ENCODE data around the gene KRTAP10-1. TPM values are rescaled to one million over a fixed set of nuclear protein-coding genes. Genes with fewer than 3 reads are reported as not detected.

KRTAP10-1 gene
- total RNA-seq, 2 experiments from 2014 or later = not detected

DNA sequence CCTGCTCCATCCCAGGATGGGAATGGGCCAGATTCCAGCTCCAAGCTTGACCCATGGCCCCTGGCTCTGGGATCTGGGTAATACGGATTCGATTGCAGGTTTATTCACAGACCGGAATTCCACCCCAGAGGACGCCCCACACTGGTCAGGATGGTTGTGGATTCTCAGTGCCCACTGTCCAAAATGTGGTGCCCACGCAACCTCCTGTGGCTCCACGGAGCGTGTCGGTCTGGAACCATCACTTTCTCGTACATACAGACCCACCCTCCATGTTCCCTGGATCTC is 31.6 kb downstream of the KRTAP10-1 start:
- Mint-ChIP-seq H3K36me3 (ENCODE audit: low read depth) (no peaks in the 10 kb centered on the region), H3K4me1 (ENCODE audit: low read depth) (peaks cover 7% of the 10 kb centered on the region), H3K4me3 (no peak overlapping the region), H3K27ac (no peak overlapping the region), H3K27me3 (no peaks in the 10 kb centered on the region), H3K9me3 (no peaks in the 10 kb centered on the region)
- no peak for DNase-seq
- intact Hi-C loops (cut with micrococcal nuclease) = no loop called here
- TF ChIP-seq, protein P1, sequence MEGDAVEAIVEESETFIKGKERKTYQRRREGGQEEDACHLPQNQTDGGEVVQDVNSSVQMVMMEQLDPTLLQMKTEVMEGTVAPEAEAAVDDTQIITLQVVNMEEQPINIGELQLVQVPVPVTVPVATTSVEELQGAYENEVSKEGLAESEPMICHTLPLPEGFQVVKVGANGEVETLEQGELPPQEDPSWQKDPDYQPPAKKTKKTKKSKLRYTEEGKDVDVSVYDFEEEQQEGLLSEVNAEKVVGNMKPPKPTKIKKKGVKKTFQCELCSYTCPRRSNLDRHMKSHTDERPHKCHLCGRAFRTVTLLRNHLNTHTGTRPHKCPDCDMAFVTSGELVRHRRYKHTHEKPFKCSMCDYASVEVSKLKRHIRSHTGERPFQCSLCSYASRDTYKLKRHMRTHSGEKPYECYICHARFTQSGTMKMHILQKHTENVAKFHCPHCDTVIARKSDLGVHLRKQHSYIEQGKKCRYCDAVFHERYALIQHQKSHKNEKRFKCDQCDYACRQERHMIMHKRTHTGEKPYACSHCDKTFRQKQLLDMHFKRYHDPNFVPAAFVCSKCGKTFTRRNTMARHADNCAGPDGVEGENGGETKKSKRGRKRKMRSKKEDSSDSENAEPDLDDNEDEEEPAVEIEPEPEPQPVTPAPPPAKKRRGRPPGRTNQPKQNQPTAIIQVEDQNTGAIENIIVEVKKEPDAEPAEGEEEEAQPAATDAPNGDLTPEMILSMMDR (IDR thresholded peaks at IDR 0.05) = no peak
- POLR2A ChIA-PET = no interaction called here
- no peak for ATAC-seq
- CTCF ChIA-PET = no interaction called here

DNA sequence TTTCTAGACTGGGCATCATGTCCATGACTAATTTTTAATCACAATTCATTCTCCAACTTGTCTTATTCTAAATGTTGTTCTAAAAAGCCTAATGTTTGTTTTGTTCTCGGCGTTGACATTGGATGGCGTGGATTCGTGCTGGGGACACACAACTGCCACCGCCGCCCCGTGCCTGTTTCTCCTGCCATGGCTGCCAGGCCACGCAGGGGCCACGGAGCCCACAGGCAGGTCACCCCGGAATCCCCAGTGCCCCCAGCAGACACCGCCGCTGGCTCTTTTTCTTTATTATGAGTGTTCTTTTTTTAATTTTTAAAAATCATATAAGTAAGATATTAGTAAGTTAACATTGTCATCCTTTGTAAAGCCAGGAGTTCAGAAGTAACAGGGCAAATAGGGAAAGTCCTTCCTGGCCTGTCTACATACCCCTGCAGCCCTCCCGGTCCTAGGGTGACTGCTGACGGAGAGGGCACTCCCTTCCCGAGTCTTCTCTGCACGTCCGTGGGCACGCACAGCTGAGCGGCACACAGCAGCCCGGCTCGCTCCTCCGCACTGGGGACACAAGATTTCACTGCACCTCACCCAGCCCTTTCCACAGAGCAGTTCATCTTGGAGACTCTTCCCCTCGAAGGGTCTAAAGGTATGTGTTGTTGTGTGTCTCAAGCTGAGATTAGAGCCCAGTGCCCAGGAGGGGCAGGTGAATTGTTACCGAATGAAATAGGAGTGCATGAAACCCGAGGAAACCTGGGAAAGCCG is 32.1 kb downstream of the KRTAP10-1 start:
- Mint-ChIP-seq H3K27ac (no peak overlapping the region), H3K9me3 (no peaks in the 10 kb centered on the region), H3K4me3 (no peak overlapping the region), H3K36me3 (ENCODE audit: low read depth) (no peaks in the 10 kb centered on the region), H3K27me3 (no peaks in the 10 kb centered on the region), H3K4me1 (ENCODE audit: low read depth) (peaks cover 7% of the 10 kb centered on the region)
- TF ChIP-seq, protein P1 (IDR thresholded peaks at IDR 0.05) = no peak
- intact Hi-C loops (cut with micrococcal nuclease) = no loop called here
- ChIA-PET CTCF (interaction anchor here (1.7 kb wide), 1 partner anchor 285 kb away, joined by 4 read pairs; no protein-coding TSS in a partner anchor), POLR2A (no interaction called here)
- ATAC-seq = no peak
- no peak for DNase-seq

DNA sequence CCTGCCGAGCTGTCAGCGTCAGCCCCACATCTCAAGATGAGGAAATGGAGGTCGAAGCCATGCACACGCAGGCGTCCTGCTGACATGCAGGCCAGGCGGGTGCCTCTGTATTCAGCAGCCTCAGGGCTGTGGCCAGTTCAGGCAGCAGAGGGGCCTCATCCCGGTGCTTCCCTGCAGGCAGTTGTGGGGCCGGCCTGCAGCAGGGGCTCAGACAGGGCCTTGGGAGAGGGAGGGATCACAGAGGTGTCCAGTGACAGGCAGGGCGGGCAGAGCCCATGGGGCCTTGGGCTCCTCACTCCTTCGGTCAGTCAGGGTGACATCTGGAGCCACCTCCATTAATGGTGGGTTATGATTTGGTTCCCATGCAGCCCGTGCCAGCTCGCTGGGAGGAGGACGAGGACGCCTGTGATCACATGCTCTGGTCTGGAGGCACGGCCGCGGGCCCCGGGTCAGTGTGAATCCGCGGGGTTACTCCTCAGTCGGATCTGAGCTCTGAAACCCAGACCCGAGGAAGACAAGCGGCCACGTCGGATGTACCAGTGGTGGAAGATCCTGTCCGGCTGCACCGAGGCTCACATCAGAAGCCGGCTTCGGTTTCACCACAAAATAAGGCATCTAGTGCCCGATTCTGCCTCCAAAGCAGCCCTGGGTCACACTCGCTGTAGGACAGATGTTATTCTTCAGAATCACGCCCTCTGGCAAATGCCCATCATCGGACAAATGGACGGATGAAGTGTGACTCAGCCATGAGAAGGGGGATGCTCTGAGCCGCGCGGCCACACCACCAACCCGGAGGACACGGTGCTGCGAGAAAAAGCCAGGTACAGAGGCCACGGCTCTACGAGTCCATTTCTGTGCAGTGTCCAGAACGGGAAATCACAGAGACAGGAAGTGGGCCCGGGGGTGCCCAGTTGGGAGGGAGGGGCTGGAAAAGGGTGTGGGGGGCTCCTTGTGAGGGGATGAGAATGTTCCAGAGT is 33.4 kb downstream of the KRTAP10-1 start:
- H3K4me1 Mint-ChIP-seq (ENCODE audit: low read depth) = peaks cover 7% of the 10 kb centered on the region
- no peak for ATAC-seq
- H3K36me3 Mint-ChIP-seq (ENCODE audit: low read depth) = no peaks in the 10 kb centered on the region
- H3K9me3 Mint-ChIP-seq = no peaks in the 10 kb centered on the region
- TF ChIP-seq, protein P1 (IDR thresholded peaks at IDR 0.05) = no peak
- CTCF ChIA-PET = interaction anchor here (1.7 to 1.8 kb wide), 2 partner anchors 236 to 287 kb away, joined by 4 read pairs; no protein-coding TSS in a partner anchor
- H3K27ac Mint-ChIP-seq = no peak overlapping the region
- POLR2A ChIA-PET = no interaction called here
- DNase-seq = no peak
- H3K27me3 Mint-ChIP-seq = no peaks in the 10 kb centered on the region
- intact Hi-C loops (cut with micrococcal nuclease) = no loop called here
- no peak overlapping the region for H3K4me3 Mint-ChIP-seq

DNA sequence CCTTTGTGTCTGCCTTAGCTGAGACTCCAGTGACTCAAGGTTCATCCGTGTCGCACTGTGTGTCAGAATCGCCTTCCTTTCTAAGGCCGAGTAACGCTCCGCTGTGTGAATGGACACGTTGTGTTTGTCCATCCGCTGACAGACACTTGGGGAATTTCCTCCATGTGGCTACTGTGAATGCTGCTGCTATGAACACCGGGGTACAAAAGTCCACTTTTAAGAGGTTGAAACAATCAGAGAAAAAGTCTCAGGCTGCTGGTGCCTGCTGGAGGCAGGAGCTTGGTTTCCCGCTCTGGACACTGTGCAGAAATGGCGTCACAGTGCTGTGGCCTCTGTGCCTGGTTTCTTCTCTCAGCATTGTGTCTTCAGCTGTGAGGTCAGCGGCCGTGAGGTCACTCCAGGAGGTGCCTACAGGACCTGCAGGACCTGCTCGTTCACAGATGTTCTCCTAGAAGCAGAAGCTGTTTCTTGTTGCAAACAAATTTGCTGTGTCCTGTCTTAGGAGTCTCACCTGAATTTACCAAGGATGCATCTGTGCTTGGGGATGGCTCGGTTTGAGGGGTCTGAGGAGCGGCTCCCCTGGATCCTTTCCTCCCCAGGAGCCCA is 34.2 kb downstream of the KRTAP10-1 start:
- no peak for DNase-seq
- Mint-ChIP-seq H3K36me3 (ENCODE audit: low read depth) (no peaks in the 10 kb centered on the region), H3K9me3 (no peaks in the 10 kb centered on the region), H3K4me1 (ENCODE audit: low read depth) (peaks cover 4% of the 10 kb centered on the region), H3K27me3 (no peaks in the 10 kb centered on the region), H3K4me3 (no peak overlapping the region), H3K27ac (no peak overlapping the region)
- ChIA-PET POLR2A (no interaction called here), CTCF (interaction anchor here (1.7 to 1.8 kb wide), 2 partner anchors 237 to 287 kb away, joined by 4 read pairs; no protein-coding TSS in a partner anchor)
- intact Hi-C loops (cut with micrococcal nuclease) = no loop called here
- no peak for ATAC-seq
- TF ChIP-seq, protein P1 (IDR thresholded peaks at IDR 0.05) = no peak
